ENCODE measurements around the gene ZSCAN2. TPM values are rescaled to one million over a fixed set of nuclear protein-coding genes. Genes with fewer than 3 reads are reported as not detected.
A peak's percentile ranks its signal among the peaks of the same experiment; 100 is the strongest.
"Not testable (repeated sequence)": the region's sequence is repeated elsewhere in the genome, so short reads cannot be mapped to it uniquely, and the experiment has no call there.

The ZSCAN2 gene
- 10 to 100 TPM; 10.8 to 10.9 TPM for total RNA-seq

DNA sequence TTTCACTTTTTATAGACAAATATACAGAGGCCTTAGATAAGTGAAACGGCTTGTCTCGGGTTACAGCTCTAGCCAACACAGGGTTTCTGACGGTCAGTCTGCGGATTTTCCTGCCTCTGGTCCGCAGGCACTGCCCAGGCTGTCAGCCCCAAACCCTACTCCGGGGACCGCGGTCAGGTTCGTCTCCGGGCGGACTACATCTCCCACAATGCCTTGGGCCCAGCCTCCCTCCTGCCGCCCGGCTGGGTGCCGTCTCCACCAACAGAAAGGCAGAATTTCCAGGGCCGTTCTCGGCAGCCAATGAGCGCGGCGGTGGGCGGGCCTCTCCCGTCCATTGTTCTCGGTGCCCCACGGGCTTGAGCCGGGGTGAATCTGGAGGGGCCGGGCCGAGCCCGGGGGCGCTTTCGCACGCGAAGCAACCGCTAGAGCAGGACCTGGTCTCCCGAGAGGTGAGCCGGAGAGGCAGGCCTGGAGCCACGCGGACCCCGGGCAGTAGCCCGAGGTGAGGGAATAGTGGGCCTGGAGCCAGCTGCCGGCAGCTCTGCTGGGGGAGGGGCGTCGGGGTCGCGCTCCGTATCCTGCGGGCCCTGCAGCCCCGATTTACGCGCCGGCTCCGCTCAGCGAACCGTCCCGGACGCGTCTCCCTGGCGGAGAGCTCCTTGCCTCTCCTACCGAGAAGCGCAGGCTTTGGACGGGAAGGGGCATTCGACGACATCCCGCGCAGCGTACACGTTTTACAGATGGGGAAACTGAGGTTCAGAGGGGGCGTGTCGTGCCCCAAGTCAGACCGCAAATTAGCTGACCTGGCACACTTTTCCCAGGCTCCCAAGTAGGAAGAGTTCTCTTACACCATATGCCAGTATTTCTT, at the start of gene ZSCAN2:
ZSCAN2 (plus strand) TSS at position 323 of the 868 bp plus-strand sequence. CDS start 2,919 bp downstream, outside the sequence.
- Mint-ChIP-seq H3K27me3 (no peaks in the 10 kb centered on the region), H3K4me1 (peaks cover 73% of the 10 kb centered on the region), H3K27ac (peak within 1 kb of the TSS; percentile 50), H3K36me3 (ENCODE audit: low read depth) (peaks cover 18% of the 10 kb centered on the region), H3K4me3 (peak within 1 kb of the TSS; percentile 91), H3K9me3 (no peaks in the 10 kb centered on the region)
- POLR2A ChIA-PET = interaction anchor here (0.6 to 4.1 kb wide), 8 partner anchors 8 to 265 kb away, joined by 3 to 27 read pairs (median 4); partner anchors contain the start of gene WDR73
- peak; percentile 96 for DNase-seq
- CTCF ChIA-PET = interaction anchor here (0.6 to 2.1 kb wide), 10 partner anchors 12 to 327 kb away, joined by 3 to 9 read pairs (median 4); no protein-coding TSS in a partner anchor

DNA sequence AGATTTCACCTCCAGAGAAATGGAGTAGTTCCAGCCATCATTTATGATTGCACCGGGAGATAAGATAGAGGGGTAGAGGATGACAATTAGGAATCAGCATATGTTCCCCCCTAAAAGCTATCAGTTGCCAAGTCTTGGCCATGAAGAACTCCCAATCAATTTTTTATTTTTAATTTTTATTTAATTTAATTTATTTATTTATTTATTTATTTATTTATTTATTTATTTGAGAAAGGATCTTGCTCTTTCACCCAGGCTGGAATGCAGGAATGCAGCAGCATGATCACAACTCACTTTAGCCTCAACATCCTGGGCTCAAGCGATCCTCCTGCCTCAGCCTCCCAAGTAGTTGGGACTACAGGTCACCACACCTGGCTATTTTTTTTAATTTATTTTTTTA, 49.2 kb upstream of the ZSCAN2 start:
- H3K27ac Mint-ChIP-seq, H3K4me3 Mint-ChIP-seq, CTCF ChIA-PET, H3K9me3 Mint-ChIP-seq, DNase-seq, POLR2A ChIA-PET, H3K27me3 Mint-ChIP-seq: not testable (repeated sequence)
- H3K36me3 Mint-ChIP-seq (ENCODE audit: low read depth) = peaks cover 38% of the 10 kb centered on the region
- peaks cover 21% of the 10 kb centered on the region for H3K4me1 Mint-ChIP-seq

DNA sequence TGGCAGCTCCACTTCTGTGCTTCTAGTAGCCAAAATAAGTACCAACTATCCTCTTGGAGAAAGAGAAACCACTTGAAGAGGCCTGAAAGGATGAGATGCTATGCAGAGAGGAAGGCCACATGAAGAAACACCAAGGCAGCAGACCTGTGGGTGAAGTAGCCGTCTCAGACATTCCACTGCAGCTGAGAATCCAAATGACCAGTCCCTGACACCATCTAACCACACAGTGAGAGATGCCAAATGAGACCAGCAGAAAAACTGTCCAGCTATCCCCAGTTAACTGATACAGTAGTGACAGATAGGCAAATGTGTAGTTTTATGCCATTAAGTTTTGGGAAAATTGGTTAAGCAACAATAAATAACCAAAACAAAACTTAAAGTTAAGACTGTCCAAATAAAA, 47.9 kb upstream of the ZSCAN2 start:
- Mint-ChIP-seq H3K4me1 (peaks cover 13% of the 10 kb centered on the region), H3K36me3 (ENCODE audit: low read depth) (peaks cover 34% of the 10 kb centered on the region), H3K27me3 (no peaks in the 10 kb centered on the region), H3K4me3 (no peak overlapping the region), H3K27ac (no peak overlapping the region), H3K9me3 (no peaks in the 10 kb centered on the region)
- ChIA-PET POLR2A (no interaction called here), CTCF (interaction anchor here (0.6 to 1.8 kb wide), 2 partner anchors 18 to 35 kb away, joined by 3 to 5 read pairs; no protein-coding TSS in a partner anchor)
- DNase-seq = no peak

DNA sequence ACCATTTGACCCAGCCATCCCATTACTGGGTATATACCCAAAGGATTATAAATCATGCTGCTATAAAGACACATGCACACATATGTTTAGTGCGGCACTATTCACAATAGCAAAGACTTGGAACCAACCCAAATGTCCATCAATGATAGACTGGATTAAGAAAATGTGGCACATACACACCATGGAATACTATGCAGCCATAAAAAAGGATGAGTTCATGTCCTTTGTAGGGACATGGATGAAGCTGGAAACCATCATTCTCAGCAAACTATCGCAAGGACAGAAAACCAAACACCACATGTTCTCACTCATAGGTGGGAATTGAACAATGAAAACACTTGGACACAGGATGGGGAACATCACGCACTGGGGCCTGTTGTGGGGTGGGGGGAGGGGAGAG, 44.1 kb upstream of the ZSCAN2 start:
- CTCF ChIA-PET, H3K4me1 Mint-ChIP-seq, H3K27ac Mint-ChIP-seq, H3K9me3 Mint-ChIP-seq, DNase-seq, POLR2A ChIA-PET, H3K4me3 Mint-ChIP-seq, H3K27me3 Mint-ChIP-seq: not testable (repeated sequence)
- H3K36me3 Mint-ChIP-seq (ENCODE audit: low read depth) = peaks cover 18% of the 10 kb centered on the region

DNA sequence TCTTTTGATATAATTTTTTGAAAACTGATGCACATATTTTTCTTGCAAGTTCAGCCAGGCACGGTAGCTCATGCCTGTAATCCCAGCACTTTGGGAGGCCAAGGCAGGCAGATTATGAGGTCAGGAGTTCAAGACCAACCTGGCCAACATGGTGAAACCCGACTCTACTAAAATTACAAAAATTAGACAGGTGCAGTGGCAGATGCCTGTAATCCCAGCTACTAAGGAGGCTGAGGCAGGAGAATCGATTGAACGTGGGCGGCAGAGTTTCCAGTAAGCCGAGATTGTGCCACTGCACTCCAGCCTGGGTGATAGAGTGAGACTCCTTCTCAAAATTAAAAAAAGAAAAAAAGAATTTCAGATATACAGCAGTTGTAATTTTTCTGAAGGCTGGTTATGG, 32.8 kb upstream of the ZSCAN2 start:
- Mint-ChIP-seq H3K4me1 (peaks cover 20% of the 10 kb centered on the region), H3K36me3 (ENCODE audit: low read depth) (peaks cover 10% of the 10 kb centered on the region)
- DNase-seq, CTCF ChIA-PET, H3K27me3 Mint-ChIP-seq, POLR2A ChIA-PET, H3K4me3 Mint-ChIP-seq, H3K27ac Mint-ChIP-seq, H3K9me3 Mint-ChIP-seq: not testable (repeated sequence)

DNA sequence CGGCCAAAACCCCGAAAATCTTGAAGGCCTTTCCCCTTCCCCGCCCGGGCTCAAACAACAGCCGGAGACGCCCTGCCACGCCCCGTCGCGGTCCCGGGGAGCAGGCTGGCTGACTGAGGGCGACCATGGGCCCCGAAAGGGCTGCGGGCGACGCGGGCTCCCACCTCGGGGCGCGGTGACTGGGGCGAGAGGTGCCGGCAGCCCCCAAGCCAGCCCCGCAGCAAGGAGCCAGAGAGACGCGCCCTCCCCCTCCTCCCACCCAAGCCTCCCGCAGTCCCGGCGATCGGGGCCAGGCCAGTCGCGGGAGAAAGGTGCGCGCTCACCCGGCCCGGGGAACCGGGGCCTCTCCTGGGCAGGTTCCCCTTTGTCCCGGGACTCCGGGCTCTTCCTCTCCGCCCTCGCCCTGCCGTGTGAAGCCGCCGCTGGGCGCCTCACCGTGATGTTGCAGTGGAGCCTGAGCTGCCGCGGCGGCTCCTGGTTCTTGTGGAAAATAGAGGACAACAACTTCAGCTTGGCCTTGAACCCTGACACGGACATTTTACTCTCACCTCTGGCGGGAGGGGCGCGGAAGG, 30.6 kb upstream of the ZSCAN2 start:
- CTCF ChIA-PET = interaction anchor here (0.6 to 3.5 kb wide), 18 partner anchors 8 to 472 kb away, joined by 3 to 25 read pairs (median 6); partner anchors contain the start of gene SEC11A
- Mint-ChIP-seq H3K4me1 (peaks cover 20% of the 10 kb centered on the region), H3K36me3 (ENCODE audit: low read depth) (peaks cover 10% of the 10 kb centered on the region), H3K27me3 (peaks cover 2% of the 10 kb centered on the region), H3K9me3 (no peaks in the 10 kb centered on the region), H3K4me3 (peak overlapping the region; percentile 88), H3K27ac (peak overlapping the region; percentile 79)
- peak; percentile 70 for DNase-seq
- POLR2A ChIA-PET = interaction anchor here (0.8 to 2.9 kb wide), 8 partner anchors 13 to 411 kb away, joined by 3 to 17 read pairs (median 8); partner anchors contain the start of genes PDE8A and ZSCAN2

DNA sequence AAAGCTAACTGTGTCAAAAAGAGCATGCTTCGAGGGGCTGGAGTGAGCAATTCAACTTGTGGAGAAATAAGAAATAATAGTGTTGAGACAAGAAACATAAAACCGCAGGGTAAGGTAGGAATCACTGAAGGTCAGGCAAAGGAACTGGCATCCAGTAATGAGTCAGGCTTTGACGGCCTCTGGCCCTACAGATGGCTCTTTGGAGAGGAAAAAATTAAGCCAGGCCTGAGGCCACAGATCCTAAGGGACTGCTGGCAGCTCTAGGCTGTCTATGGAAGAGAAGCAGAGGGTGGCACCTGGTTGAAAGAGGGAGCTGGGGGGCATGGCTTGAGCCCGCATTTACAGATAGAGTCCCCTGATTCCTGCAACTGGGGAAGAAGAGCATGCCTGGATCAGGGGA, 28.6 kb upstream of the ZSCAN2 start:
- Mint-ChIP-seq H3K4me1 (peaks cover 18% of the 10 kb centered on the region), H3K27me3 (peaks cover 10% of the 10 kb centered on the region), H3K27ac (no peak overlapping the region), H3K36me3 (ENCODE audit: low read depth) (peaks cover 7% of the 10 kb centered on the region), H3K9me3 (no peaks in the 10 kb centered on the region), H3K4me3 (no peak overlapping the region)
- ChIA-PET POLR2A (interaction anchor here (1.5 to 2.9 kb wide), 2 partner anchors 9 to 409 kb away, joined by 4 to 17 read pairs; partner anchors contain the start of gene PDE8A), CTCF (interaction anchor here (0.7 to 3.5 kb wide), 11 partner anchors 8 to 378 kb away, joined by 3 to 25 read pairs (median 8); partner anchors contain the start of gene SEC11A)
- no peak for DNase-seq

DNA sequence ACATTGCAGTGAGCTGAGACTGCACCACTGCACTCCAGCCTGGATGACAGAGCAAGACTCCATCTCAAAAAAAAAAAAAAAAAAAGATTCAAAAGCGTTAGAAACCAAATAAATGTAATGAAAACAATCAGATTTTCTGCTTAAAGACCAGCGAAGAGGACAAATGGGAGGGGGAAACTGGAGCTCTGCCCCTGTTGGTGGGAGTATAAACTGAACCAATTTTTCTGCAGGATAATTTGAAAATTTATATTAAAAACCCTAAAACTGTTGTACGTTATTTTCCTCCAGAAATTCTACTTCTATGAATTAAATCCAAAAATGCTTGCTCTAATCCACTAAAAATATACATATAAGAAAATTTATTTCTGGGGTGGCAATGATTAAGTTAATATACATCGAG, 25.3 kb upstream of the ZSCAN2 start:
- H3K27ac Mint-ChIP-seq = no peak overlapping the region
- H3K4me1 Mint-ChIP-seq = peaks cover 6% of the 10 kb centered on the region
- no peak for DNase-seq
- H3K27me3 Mint-ChIP-seq = peaks cover 11% of the 10 kb centered on the region
- ChIA-PET CTCF (interaction anchor here (0.7 to 1.8 kb wide), 7 partner anchors 9 to 675 kb away, joined by 3 to 6 read pairs (median 4); no protein-coding TSS in a partner anchor), POLR2A (no interaction called here)
- no peak overlapping the region for H3K4me3 Mint-ChIP-seq
- H3K9me3 Mint-ChIP-seq = no peaks in the 10 kb centered on the region
- no peaks in the 10 kb centered on the region for H3K36me3 Mint-ChIP-seq (ENCODE audit: low read depth)

DNA sequence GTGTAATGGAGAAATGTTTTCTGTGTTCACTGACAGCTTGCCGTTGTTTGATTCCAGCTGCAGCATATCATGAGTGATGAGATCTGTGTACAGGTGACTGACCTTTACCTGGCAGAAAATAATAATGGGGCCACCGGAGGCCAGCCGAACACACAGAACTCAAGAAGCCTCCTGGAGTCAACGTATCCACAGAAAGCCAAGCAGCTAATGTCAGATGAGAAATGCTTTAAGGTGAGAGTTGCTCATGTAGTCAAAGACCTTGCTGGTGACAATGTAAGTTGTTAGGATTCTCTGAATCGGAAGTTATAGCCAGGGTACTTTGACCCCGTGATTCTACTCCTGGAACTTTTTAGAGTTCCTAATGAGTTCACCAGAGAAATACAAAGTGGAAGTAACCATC, 22.9 kb upstream of the ZSCAN2 start:
- CTCF ChIA-PET; POLR2A ChIA-PET; H3K27me3 Mint-ChIP-seq; H3K4me1 Mint-ChIP-seq; H3K27ac Mint-ChIP-seq; DNase-seq; H3K36me3 Mint-ChIP-seq (ENCODE audit: low read depth); H3K4me3 Mint-ChIP-seq; H3K9me3 Mint-ChIP-seq: not testable (repeated sequence)

DNA sequence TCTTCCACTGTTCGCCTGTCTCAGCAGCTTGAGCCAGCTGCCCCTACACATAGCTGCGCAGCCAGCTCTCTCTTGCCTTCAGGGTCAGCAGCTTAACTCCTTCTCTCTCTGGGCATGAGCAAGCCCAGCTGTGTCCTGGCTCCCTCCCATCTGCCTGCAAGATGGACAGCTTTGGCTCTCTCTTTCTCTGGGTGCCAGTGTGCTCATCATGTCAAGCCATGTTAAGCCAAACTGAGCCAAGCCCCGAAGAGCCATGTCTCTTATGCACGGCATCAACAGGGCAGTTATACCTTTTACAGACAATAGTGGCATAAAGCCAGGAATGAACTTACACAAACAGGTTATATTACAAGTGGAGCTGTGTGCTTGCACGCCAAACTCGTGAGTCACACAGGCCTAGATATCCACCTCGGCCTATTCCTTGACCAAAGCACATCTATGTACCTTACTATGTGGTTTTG, 21.5 kb upstream of the ZSCAN2 start:
- H3K36me3 Mint-ChIP-seq (ENCODE audit: low read depth); H3K27ac Mint-ChIP-seq; H3K4me3 Mint-ChIP-seq; H3K9me3 Mint-ChIP-seq; H3K4me1 Mint-ChIP-seq; DNase-seq; POLR2A ChIA-PET; CTCF ChIA-PET: not testable (repeated sequence)
- peaks cover 13% of the 10 kb centered on the region for H3K27me3 Mint-ChIP-seq

DNA sequence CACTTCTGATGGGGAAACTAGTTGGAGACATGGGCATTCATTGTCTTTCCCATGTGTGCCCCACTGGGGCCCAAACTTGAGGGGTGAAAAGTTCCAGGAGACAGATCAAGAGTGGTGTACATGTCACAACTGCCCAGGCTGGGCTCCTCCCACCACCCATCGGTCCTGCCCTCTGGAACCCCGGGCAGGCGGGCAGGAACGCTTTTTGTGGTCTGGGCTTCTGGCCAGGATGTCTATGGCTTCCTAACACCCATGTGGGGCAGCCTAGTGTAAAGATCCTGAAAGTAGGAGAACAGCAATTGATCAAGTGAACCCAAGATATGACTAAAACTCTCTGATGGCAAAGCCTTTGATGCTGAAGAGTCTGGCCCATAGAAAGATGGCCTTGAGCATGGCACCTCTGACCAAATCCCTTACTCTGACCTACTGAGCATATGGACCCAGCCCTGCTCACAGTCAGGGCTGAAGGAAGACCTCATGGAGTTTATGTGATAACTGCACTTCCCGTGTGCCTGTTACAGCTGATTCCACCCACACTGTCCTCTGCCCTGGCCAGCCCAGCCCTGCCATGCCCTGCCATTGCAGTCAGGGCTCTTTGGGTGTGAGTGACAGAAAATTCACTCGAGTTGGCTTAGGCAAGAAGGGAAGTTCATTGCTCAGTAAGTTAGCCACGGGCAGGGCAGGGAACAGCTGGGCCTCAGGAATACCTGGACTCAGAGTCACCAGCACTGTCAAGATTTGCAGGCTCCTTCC, 19.0 kb upstream of the ZSCAN2 start:
- ChIA-PET POLR2A (interaction anchor here (1.6 kb wide), 1 partner anchor 10 kb away, joined by 4 read pairs; no protein-coding TSS in a partner anchor), CTCF (interaction anchor here (0.6 to 2.6 kb wide), 3 partner anchors 11 to 152 kb away, joined by 3 to 5 read pairs (median 3); no protein-coding TSS in a partner anchor)
- not testable (repeated sequence) for H3K4me3 Mint-ChIP-seq; H3K9me3 Mint-ChIP-seq; H3K27ac Mint-ChIP-seq; H3K36me3 Mint-ChIP-seq (ENCODE audit: low read depth); H3K4me1 Mint-ChIP-seq; H3K27me3 Mint-ChIP-seq; DNase-seq

DNA sequence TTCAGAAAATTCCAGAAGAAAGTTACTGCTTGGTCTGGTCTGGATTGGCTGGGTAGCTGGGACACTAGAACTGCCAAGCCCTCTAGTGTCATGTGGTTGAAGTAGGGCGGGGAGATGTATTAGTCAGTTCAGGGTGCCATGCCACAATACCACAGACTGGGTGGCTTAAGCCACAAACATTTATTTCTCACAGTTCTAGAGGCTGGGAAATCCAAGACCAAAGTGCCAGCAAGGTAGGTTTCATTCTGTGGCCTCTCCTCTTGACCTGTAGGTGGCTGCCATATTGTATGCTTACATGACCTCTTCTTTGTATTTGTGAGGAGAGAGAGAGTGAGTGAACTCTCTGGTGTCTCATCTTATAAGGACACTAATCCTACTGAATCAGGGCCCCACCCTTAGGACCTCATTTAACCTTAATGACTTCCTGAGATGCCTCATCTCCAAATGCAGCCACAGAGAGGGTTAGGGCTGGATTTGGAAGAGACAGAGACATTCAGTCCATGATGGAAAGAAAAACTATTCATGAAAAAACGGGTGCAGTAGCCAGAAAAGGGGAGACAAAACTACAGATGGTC, 18.1 kb upstream of the ZSCAN2 start:
- ChIA-PET POLR2A (interaction anchor here (1.0 kb wide), 1 partner anchor 12 kb away, joined by 3 read pairs; no protein-coding TSS in a partner anchor), CTCF (interaction anchor here (1.6 to 2.6 kb wide), 2 partner anchors 12 to 16 kb away, joined by 5 read pairs; no protein-coding TSS in a partner anchor)
- no peak overlapping the region for H3K27ac Mint-ChIP-seq
- peaks cover 5% of the 10 kb centered on the region for H3K36me3 Mint-ChIP-seq (ENCODE audit: low read depth)
- H3K27me3 Mint-ChIP-seq = peaks cover 10% of the 10 kb centered on the region
- peaks cover 9% of the 10 kb centered on the region for H3K4me1 Mint-ChIP-seq
- DNase-seq = peak; percentile 41
- peaks cover 6% of the 10 kb centered on the region for H3K9me3 Mint-ChIP-seq
- H3K4me3 Mint-ChIP-seq = no peak overlapping the region
